Hematopoietic multipotent progenitor cell treated with erythropoietin and hydrocortisone succinate and interleukin-3 and kit ligand, for 17 days (in vitro differentiated cells): ENCODE results near the gene GAD1.

Experiments
- DNase-seq: peaks from one replicate; pipeline ENCODE4 v3.0.0-alpha.2; 2015; ENCODE audit warnings: low spot score

GAD1 gene

DNA sequence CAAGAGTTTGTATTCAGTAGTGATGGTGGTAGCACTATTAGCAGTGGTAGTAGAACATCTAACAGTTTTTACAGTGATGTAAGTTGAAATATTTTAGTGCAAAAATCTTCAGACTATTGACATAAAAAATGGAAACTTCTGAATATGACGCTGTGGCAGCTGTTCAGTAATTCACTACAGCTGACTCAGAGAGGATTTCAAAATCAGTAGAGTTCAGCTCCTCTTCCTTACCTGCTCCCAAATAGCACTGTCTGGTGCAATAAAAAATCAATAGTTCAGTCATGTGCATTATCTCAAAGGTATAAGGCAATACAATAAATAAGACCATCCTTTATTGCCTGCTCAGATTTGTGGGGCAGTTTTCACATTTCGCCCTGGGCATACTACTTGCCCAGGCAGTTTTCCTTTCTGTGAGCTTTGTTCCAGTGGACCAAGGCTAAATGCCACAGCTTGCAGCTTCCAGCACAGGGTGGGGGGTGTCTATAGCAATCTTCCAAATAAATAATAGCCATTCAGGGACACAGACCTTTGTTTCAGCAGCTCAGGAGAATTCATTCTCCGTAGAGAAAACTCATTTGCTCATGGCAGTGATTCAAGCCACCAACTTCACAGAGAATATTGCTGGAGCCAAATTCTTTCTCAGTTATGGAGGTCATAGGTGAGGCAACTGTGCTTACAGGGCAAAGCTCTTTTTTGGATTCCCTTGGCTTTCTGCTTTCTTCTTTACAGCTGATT lies 78.5 kb downstream of the GAD1 start:
- no peak for DNase-seq

DNA sequence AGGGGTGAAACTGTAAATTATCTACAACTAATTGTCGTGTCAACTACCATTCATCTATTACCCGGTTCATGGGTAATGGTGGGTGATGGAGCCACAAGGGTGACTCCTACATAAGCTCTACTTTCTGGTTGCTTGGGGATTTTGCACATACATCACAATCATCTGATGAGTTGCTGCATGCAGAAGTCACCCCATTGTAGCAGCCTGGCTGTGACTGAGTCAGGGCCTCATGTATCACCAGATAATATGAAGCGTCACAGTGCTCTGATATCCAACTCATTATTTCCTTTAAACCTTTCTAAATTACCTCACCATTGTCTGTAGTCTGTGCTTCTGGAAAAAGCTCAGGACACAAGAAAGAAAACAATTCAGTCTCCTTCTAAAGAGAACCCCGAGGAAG lies 79.9 kb downstream of the GAD1 start:
- no peak for DNase-seq

- DNase-seq = no peak
These were observed 80.4 kb downstream of the GAD1 start for GRCh38 chr2:170897108-170897507.

GRCh38 chr2:170905864-170906263 lies 89.2 kb downstream of the GAD1 start:
- DNase-seq = no peak
